GM23338 (cell line): Measurements from ENCODE around the gene NDUFB11. TPM values are rescaled to one million over a fixed set of nuclear protein-coding genes. Genes with fewer than 3 reads are reported as not detected.
A peak's percentile ranks its signal among the peaks of the same experiment; 100 is the strongest.

Experiments used
- ATAC-seq: fragments of 200-7000 bp; cut with Tn5 transposase; 3 replicates; pipeline ENCODE4 v1.9.1; 2020
- DNase-seq: peaks from one replicate; pipeline ENCODE4 v3.0.0-alpha.2; 2015; ENCODE audit warnings: low spot score
- H2AFZ ChIP-seq: fragments of 200-600 bp; sonication (generic); 2 replicates; pipeline ENCODE4 v1.8.0; 2016; ENCODE audit warnings: antibody characterized with exemption, mild to moderate bottlenecking, moderate library complexity
- H3F3A ChIP-seq: fragments of 200-600 bp; sonication (generic); replicated peaks from 2 replicates; pipeline ENCODE4 v1.8.0; 2017; ENCODE audit warnings: antibody characterized with exemption, mixed run types, low read depth
- H3K27ac ChIP-seq: fragments of 200-600 bp; sonication (generic); 2 replicates; pipeline ENCODE4 v1.6.1; 2016; ENCODE audit warnings: low read depth
- H3K27me3 ChIP-seq: fragments of 200-600 bp; sonication (generic); 2 replicates; pipeline ENCODE4 v1.8.0; 2016; ENCODE audit warnings: mild to moderate bottlenecking, mixed run types, moderate library complexity; ENCODE audit not compliant: insufficient read depth
- H3K36me3 ChIP-seq: fragments of 200-600 bp; sonication (generic); 2 replicates; pipeline ENCODE4 v1.8.0; 2016; ENCODE audit warnings: mild to moderate bottlenecking; ENCODE audit not compliant: insufficient read depth
- H3K4me1 ChIP-seq: fragments of 200-600 bp; sonication (generic); 2 replicates; pipeline ENCODE4 v1.8.0; 2016; ENCODE audit warnings: mild to moderate bottlenecking, moderate library complexity; ENCODE audit not compliant: insufficient read depth
- H3K4me2 ChIP-seq: fragments of 200-600 bp; sonication (generic); 2 replicates; pipeline ENCODE4 v1.7.1; 2017; ENCODE audit warnings: mixed run types
- H3K4me3 ChIP-seq: fragments of 200-600 bp; sonication (generic); 2 replicates; pipeline ENCODE4 v1.6.1; 2016; ENCODE audit warnings: mixed run types
- H3K79me2 ChIP-seq: fragments of 200-600 bp; sonication (generic); replicated peaks from 2 replicates; pipeline ENCODE4 v1.8.0; 2017; ENCODE audit warnings: mild to moderate bottlenecking; ENCODE audit not compliant: insufficient read depth
- H3K9me2 ChIP-seq: fragments of 200-600 bp; sonication (generic); 2 replicates; pipeline ENCODE4 v1.8.0; 2017; ENCODE audit not compliant: insufficient read depth
- H4K20me1 ChIP-seq: fragments of 200-600 bp; sonication (generic); replicated peaks from 2 replicates; pipeline ENCODE4 v1.8.0; 2017; ENCODE audit warnings: mild to moderate bottlenecking; ENCODE audit not compliant: insufficient read depth
- H3K27ac Mint-ChIP-seq: 2 replicates; pipeline ENCODE4 v1.8.0; 2020; ENCODE audit warnings: inconsistent platforms, mild to moderate bottlenecking, moderate library complexity, mixed read lengths
- H3K27me3 Mint-ChIP-seq: 3 replicates; pipeline ENCODE4 v1.8.0; 2022; ENCODE audit warnings: low read depth, mild to moderate bottlenecking, moderate library complexity, mixed read lengths, inconsistent platforms; ENCODE audit not compliant: insufficient read depth, poor library complexity
- H3K36me3 Mint-ChIP-seq: 3 replicates; pipeline ENCODE4 v1.8.0; 2021; ENCODE audit warnings: low read depth, mild to moderate bottlenecking, inconsistent platforms, moderate library complexity, mixed read lengths
- H3K4me1 Mint-ChIP-seq: 3 replicates; pipeline ENCODE4 v1.8.0; 2020; ENCODE audit warnings: mild to moderate bottlenecking, inconsistent platforms, mixed read lengths
- H3K4me3 Mint-ChIP-seq: 3 replicates; pipeline ENCODE4 v1.8.0; 2021; ENCODE audit warnings: moderate library complexity, mild to moderate bottlenecking, inconsistent platforms, mixed read lengths
- H3K9me3 Mint-ChIP-seq: 3 replicates; pipeline ENCODE4 v1.8.0; 2020; ENCODE audit warnings: moderate library complexity, mild to moderate bottlenecking, inconsistent platforms, mixed read lengths
- CREB1 ChIP-seq: fragments of 250-450 bp; sonication (Bioruptor Pico); IDR thresholded peaks from 2 replicates; pipeline ENCODE4 v1.5.0; 2020; ENCODE audit warnings: low read depth, mild to moderate bottlenecking, moderate library complexity
- ETS1 ChIP-seq: IDR thresholded peaks from 2 replicates; pipeline ENCODE4 v1.6.1; 2016; ENCODE audit warnings: antibody characterized with exemption
- EZH2 ChIP-seq: fragments of 200-600 bp; sonication (generic); IDR thresholded peaks from one replicate; pipeline ENCODE4 v1.8.0; 2017; ENCODE audit warnings: antibody characterized with exemption, mild to moderate bottlenecking, low read depth; ENCODE audit not compliant: unreplicated experiment
- EZH2phosphoT487 ChIP-seq: fragments of 200-600 bp; sonication (generic); IDR thresholded peaks from one replicate; pipeline ENCODE4 v1.8.1; 2018; ENCODE audit warnings: antibody characterized with exemption; ENCODE audit not compliant: unreplicated experiment
- NANOG ChIP-seq: IDR thresholded peaks from 2 replicates; pipeline ENCODE4 v1.6.1; 2016; ENCODE audit warnings: antibody characterized with exemption, borderline replicate concordance
- polyA plus RNA-seq: library from polyadenylated mRNA; unstranded; fragments of >200 nt; fragmentation: Nextera tagmentation; extraction: Ambion mirVana; gene quantifications from 2 replicates; pipeline ENCODE4 v1.2.1, GENCODE V29; 2016
- total RNA-seq: library from RNA; depleted of rRNA; stranded (reverse); fragments of >200 nt; shearing (Covaris generic); gene quantifications from 2 replicates; pipeline ENCODE4 v1.2.3, GENCODE V29; 2014
- TF ChIP-seq, protein P1 (sequence below): fragments of 250-450 bp; sonication (Bioruptor Pico); IDR thresholded peaks from 2 replicates; pipeline ENCODE4 v1.5.0; 2020; ENCODE audit warnings: mild to moderate bottlenecking, moderate library complexity
- TF ChIP-seq, protein P2 (sequence below), 2 experiments: fragments of 200-600 bp in 1 of 2; sonication (generic) in 1 of 2; conservative IDR thresholded peaks; 2 replicates each; pipeline versions ENCODE4 v1.5.1 to v1.6.1; 2016 to 2017; ENCODE audit warnings: antibody characterized with exemption in 2 of 2, low read depth in 2 of 2, mild to moderate bottlenecking in 2 of 2, moderate library complexity in 1 of 2
- TF ChIP-seq, protein P3 (sequence below): IDR thresholded peaks from one replicate; pipeline ENCODE4 v1.6.1; 2018; ENCODE audit warnings: antibody characterized with exemption; ENCODE audit not compliant: unreplicated experiment

The NDUFB11 gene
- total and polyA plus RNA-seq, 2 experiments from 2014 or later = 103 to 238 TPM

DNA sequence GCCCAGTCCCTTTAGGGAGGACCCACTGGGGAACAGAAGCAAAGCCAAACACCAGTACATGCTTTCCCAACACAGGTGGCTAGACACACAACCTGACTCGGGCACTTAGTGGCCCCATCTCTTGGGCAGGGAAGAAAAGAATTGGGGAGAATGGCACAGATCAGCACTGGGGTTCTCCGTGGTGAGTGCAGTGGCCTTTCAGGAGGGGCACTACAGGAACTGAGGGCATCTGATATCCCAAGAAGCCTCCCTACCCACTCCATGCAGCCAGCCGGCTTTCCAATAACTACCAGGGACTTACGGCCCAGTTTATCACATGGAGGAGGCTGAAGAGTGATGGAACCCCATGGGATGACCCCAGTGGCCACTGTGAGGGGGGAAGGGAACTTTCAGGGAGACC lies 43.3 kb downstream of the NDUFB11 start (continued):
- TF ChIP-seq, protein P1, sequence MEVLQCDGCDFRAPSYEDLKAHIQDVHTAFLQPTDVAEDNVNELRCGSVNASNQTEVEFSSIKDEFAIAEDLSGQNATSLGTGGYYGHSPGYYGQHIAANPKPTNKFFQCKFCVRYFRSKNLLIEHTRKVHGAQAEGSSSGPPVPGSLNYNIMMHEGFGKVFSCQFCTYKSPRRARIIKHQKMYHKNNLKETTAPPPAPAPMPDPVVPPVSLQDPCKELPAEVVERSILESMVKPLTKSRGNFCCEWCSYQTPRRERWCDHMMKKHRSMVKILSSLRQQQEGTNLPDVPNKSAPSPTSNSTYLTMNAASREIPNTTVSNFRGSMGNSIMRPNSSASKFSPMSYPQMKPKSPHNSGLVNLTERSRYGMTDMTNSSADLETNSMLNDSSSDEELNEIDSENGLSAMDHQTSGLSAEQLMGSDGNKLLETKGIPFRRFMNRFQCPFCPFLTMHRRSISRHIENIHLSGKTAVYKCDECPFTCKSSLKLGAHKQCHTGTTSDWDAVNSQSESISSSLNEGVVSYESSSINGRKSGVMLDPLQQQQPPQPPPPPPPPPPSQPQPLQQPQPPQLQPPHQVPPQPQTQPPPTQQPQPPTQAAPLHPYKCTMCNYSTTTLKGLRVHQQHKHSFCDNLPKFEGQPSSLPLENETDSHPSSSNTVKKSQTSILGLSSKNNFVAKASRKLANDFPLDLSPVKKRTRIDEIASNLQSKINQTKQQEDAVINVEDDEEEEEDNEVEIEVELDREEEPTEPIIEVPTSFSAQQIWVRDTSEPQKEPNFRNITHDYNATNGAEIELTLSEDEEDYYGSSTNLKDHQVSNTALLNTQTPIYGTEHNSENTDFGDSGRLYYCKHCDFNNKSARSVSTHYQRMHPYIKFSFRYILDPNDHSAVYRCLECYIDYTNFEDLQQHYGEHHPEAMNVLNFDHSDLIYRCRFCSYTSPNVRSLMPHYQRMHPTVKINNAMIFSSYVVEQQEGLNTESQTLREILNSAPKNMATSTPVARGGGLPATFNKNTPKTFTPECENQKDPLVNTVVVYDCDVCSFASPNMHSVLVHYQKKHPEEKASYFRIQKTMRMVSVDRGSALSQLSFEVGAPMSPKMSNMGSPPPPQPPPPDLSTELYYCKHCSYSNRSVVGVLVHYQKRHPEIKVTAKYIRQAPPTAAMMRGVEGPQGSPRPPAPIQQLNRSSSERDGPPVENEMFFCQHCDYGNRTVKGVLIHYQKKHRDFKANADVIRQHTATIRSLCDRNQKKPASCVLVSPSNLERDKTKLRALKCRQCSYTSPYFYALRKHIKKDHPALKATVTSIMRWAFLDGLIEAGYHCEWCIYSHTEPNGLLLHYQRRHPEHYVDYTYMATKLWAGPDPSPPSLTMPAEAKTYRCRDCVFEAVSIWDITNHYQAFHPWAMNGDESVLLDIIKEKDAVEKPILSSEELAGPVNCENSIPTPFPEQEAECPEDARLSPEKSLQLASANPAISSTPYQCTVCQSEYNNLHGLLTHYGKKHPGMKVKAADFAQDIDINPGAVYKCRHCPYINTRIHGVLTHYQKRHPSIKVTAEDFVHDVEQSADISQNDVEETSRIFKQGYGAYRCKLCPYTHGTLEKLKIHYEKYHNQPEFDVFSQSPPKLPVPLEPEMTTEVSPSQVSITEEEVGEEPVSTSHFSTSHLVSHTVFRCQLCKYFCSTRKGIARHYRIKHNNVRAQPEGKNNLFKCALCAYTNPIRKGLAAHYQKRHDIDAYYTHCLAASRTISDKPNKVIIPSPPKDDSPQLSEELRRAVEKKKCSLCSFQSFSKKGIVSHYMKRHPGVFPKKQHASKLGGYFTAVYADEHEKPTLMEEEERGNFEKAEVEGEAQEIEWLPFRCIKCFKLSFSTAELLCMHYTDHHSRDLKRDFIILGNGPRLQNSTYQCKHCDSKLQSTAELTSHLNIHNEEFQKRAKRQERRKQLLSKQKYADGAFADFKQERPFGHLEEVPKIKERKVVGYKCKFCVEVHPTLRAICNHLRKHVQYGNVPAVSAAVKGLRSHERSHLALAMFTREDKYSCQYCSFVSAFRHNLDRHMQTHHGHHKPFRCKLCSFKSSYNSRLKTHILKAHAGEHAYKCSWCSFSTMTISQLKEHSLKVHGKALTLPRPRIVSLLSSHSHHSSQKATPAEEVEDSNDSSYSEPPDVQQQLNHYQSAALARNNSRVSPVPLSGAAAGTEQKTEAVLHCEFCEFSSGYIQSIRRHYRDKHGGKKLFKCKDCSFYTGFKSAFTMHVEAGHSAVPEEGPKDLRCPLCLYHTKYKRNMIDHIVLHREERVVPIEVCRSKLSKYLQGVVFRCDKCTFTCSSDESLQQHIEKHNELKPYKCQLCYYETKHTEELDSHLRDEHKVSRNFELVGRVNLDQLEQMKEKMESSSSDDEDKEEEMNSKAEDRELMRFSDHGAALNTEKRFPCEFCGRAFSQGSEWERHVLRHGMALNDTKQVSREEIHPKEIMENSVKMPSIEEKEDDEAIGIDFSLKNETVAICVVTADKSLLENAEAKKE (CRISPR knock-in tag) = no peak

- H3K9me3 Mint-ChIP-seq = peaks cover 2% of the 10 kb centered on the region; the same call in 1 of the 3 replicates
Measured at GRCh38 chrX:47098338-47099094, 46.0 kb downstream of the NDUFB11 start.

More at GRCh38 chrX:47098338-47099094, 46.0 kb downstream of the NDUFB11 start:
- peaks cover 4% of the 10 kb centered on the region; the same call in 1 of the 2 replicates for H3K4me1 ChIP-seq
- Mint-ChIP-seq H3K27ac (no peak overlapping the region), H3K36me3 (no peaks in the 10 kb centered on the region), H3K4me3 (no peak overlapping the region), H3K4me1 (peaks cover 12% of the 10 kb centered on the region; the same call in 2 of the 3 replicates), H3K27me3 (peaks cover 3% of the 10 kb centered on the region)
- H3F3A ChIP-seq = 0 out of 2 replicates have a peak, but pooled peaks cover 3% of the 10 kb centered on the region
- H3K79me2 ChIP-seq = no peaks in the 10 kb centered on the region
- no peak for ATAC-seq
- H3K27ac ChIP-seq = no peak overlapping the region
- H4K20me1 ChIP-seq = no peaks in the 10 kb centered on the region
- H3K27me3 ChIP-seq = no peaks in the 10 kb centered on the region
- DNase-seq = no peak
- 0 out of 2 replicates have a peak, but pooled peaks cover 5% of the 10 kb centered on the region for H3K9me2 ChIP-seq
- TF ChIP-seq CREB1 (CRISPR knock-in tag) (no peak), ETS1 (no peak), EZH2phosphoT487 (no peak), NANOG (no peak), EZH2 (no peak)
- TF ChIP-seq, protein P2, sequence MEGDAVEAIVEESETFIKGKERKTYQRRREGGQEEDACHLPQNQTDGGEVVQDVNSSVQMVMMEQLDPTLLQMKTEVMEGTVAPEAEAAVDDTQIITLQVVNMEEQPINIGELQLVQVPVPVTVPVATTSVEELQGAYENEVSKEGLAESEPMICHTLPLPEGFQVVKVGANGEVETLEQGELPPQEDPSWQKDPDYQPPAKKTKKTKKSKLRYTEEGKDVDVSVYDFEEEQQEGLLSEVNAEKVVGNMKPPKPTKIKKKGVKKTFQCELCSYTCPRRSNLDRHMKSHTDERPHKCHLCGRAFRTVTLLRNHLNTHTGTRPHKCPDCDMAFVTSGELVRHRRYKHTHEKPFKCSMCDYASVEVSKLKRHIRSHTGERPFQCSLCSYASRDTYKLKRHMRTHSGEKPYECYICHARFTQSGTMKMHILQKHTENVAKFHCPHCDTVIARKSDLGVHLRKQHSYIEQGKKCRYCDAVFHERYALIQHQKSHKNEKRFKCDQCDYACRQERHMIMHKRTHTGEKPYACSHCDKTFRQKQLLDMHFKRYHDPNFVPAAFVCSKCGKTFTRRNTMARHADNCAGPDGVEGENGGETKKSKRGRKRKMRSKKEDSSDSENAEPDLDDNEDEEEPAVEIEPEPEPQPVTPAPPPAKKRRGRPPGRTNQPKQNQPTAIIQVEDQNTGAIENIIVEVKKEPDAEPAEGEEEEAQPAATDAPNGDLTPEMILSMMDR (conservative IDR thresholded peaks at IDR 0.05; ENCODE audit: low read depth in 2 of 2) = no peak
- TF ChIP-seq, protein P3, sequence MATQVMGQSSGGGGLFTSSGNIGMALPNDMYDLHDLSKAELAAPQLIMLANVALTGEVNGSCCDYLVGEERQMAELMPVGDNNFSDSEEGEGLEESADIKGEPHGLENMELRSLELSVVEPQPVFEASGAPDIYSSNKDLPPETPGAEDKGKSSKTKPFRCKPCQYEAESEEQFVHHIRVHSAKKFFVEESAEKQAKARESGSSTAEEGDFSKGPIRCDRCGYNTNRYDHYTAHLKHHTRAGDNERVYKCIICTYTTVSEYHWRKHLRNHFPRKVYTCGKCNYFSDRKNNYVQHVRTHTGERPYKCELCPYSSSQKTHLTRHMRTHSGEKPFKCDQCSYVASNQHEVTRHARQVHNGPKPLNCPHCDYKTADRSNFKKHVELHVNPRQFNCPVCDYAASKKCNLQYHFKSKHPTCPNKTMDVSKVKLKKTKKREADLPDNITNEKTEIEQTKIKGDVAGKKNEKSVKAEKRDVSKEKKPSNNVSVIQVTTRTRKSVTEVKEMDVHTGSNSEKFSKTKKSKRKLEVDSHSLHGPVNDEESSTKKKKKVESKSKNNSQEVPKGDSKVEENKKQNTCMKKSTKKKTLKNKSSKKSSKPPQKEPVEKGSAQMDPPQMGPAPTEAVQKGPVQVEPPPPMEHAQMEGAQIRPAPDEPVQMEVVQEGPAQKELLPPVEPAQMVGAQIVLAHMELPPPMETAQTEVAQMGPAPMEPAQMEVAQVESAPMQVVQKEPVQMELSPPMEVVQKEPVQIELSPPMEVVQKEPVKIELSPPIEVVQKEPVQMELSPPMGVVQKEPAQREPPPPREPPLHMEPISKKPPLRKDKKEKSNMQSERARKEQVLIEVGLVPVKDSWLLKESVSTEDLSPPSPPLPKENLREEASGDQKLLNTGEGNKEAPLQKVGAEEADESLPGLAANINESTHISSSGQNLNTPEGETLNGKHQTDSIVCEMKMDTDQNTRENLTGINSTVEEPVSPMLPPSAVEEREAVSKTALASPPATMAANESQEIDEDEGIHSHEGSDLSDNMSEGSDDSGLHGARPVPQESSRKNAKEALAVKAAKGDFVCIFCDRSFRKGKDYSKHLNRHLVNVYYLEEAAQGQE = peak; percentile 74
- H2AFZ ChIP-seq = no peak overlapping the region
- H3K4me2 ChIP-seq = no peak overlapping the region
- no peak overlapping the region for H3K4me3 ChIP-seq
- H3K36me3 ChIP-seq = 0 out of 2 replicates have a peak, but pooled peaks cover 2% of the 10 kb centered on the region
